Hematopoietic multipotent progenitor cell treated with erythropoietin and hydrocortisone succinate and interleukin-3 and kit ligand, for 8 days (in vitro differentiated cells): ENCODE measurements around the gene ASAP2.
"Not testable (repeated sequence)": the region's sequence is repeated elsewhere in the genome, so short reads cannot be mapped to it uniquely, and the experiment has no call there.

Experiments used
- DNase-seq: peaks from one replicate; pipeline ENCODE4 v3.0.0-alpha.2; 2015

The ASAP2 gene

GRCh38 chr2:9212661-9213411 is 6.2 kb downstream of the ASAP2 start:
- DNase-seq: peak; percentile 19

- DNase-seq: no peak
Observed at GRCh38 chr2:9213477-9214051, 7.0 kb downstream of the ASAP2 start.

- no peak for DNase-seq
Observed at GRCh38 chr2:9214873-9215272, 8.3 kb downstream of the ASAP2 start.

- DNase-seq: no peak
Observed at GRCh38 chr2:9215680-9216079, 9.1 kb downstream of the ASAP2 start.

- not testable (repeated sequence) for DNase-seq
Observed at GRCh38 chr2:9216143-9216542, 9.5 kb downstream of the ASAP2 start.

GRCh38 chr2:9217838-9218770 is 11.5 kb downstream of the ASAP2 start:
- no peak for DNase-seq

GRCh38 chr2:9219027-9219445 is 12.4 kb downstream of the ASAP2 start:
- DNase-seq: no peak

- DNase-seq: no peak
Observed at GRCh38 chr2:9220201-9220600, 13.6 kb downstream of the ASAP2 start.

- DNase-seq: no peak
Observed at GRCh38 chr2:9221223-9221622, 14.6 kb downstream of the ASAP2 start.

GRCh38 chr2:9222239-9222892 is 15.8 kb downstream of the ASAP2 start:
- DNase-seq: no peak

- no peak for DNase-seq
Observed at GRCh38 chr2:9222893-9223287, 16.3 kb downstream of the ASAP2 start.

- DNase-seq: no peak
Observed at GRCh38 chr2:9225806-9226205, 19.2 kb downstream of the ASAP2 start.

GRCh38 chr2:9226458-9227380 is 20.1 kb downstream of the ASAP2 start:
- DNase-seq: no peak

- no peak for DNase-seq
Observed at GRCh38 chr2:9228088-9228751, 21.6 kb downstream of the ASAP2 start.

GRCh38 chr2:9228781-9229469 is 22.3 kb downstream of the ASAP2 start:
- no peak for DNase-seq

- no peak for DNase-seq
Observed at GRCh38 chr2:9229470-9229820, 22.8 kb downstream of the ASAP2 start.

GRCh38 chr2:9230051-9230802 is 23.6 kb downstream of the ASAP2 start:
- DNase-seq: no peak

- DNase-seq: no peak
Observed at GRCh38 chr2:9230881-9231280, 24.3 kb downstream of the ASAP2 start.

GRCh38 chr2:9231291-9232165 is 24.9 kb downstream of the ASAP2 start:
- no peak for DNase-seq
